GM12892 (cell line): Measurements from ENCODE around the gene ENDOU.

Source experiments
- POLR2A ChIP-seq: IDR thresholded peaks from 2 replicates; pipeline ENCODE4 v1.6.1; 2011; ENCODE audit warnings: low read depth, low read length, control low read depth
- POLR2AphosphoS5 ChIP-seq: IDR thresholded peaks from 2 replicates; pipeline ENCODE4 v1.6.1; 2011; ENCODE audit warnings: low read depth, low read length, control low read depth
- TAF1 ChIP-seq: IDR thresholded peaks from 2 replicates; pipeline ENCODE4 v1.6.1; 2011; ENCODE audit warnings: low read depth, mild to moderate bottlenecking, control low read depth, low read length, borderline replicate concordance

DNA sequence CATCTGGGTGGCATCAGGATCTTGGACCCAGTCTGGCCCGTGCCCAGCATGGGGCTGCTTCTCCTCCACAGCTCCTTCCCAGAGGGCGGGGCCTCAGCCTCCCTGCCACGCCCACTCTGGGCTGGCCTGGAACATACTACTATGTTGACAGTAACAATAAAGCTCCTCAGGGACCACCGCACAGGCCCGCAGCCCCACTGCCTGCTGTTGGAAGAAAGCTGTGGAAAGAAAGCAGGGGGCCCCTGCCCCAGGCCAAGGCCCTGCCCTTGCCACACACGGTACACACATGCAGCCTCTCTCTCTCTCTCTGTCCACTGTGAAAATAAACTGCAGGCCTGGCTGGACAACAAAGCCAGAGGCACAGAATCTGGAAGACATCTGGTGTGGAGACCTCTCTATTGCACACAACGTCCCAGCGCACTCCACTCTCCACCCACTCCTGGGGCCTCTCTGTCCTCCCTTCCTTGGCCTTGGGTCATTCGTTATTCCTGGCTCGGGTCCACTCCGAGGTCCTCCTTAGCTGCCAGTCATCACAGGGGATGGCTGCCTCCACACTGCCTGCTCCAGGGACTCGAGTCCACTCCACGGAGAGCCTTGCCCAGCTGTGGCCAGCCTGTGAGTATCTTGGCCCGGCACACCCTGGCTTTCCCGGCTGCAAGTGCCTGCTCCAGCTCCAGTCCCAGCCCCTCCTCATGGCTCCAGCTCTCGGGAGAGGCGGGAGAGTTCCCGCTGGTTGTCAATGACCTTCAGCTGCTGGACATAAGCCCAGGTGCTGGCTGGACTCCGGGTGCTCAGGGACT is 11.8 kb upstream of the ENDOU start:
- TF ChIP-seq POLR2A (no peak), TAF1 (no peak), POLR2AphosphoS5 (no peak)
